ENCODE data around the gene SLC5A6.

The SLC5A6 gene

DNA sequence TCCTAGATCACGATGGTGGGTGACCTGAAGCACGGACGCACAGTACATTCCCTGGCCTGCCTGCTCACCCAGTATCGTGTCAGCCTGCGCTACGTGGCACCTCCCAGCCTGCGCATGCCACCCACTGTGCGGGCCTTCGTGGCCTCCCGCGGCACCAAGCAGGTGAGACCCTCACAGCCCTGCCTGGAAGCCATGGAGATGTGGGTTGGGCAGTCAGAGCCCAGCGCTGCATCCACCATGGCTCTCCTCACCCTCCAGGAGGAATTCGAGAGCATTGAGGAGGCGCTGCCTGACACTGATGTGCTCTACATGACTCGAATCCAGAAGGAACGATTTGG, 30.5 kb upstream of the SLC5A6 start:
- Histone ChIP-seq H3K9me3 (ENCODE audit: low read depth, low read length) (no peaks in the 10 kb centered on the region), H3K27ac (no peak overlapping the region), H3K9ac (ENCODE audit: insufficient read length) (no peak overlapping the region), H3K4me3 (no peak overlapping the region), H3K36me3 (ENCODE audit: insufficient read depth, low read length) (peaks cover 74% of the 10 kb centered on the region)
- TF ChIP-seq POLR2AphosphoS5 (IDR thresholded peaks at IDR 0.05; ENCODE audit: borderline replicate concordance, low read depth, low read length) (no peak), EZH2 (IDR thresholded peaks at IDR 0.05) (no peak), FOXP2 (optimal IDR thresholded peaks at IDR 0.05; ENCODE audit: control extremely low read depth, extremely low read length, insufficient read depth) (no peak)
- DNase-seq (ENCODE audit: low read depth, low spot score): no peak

DNA sequence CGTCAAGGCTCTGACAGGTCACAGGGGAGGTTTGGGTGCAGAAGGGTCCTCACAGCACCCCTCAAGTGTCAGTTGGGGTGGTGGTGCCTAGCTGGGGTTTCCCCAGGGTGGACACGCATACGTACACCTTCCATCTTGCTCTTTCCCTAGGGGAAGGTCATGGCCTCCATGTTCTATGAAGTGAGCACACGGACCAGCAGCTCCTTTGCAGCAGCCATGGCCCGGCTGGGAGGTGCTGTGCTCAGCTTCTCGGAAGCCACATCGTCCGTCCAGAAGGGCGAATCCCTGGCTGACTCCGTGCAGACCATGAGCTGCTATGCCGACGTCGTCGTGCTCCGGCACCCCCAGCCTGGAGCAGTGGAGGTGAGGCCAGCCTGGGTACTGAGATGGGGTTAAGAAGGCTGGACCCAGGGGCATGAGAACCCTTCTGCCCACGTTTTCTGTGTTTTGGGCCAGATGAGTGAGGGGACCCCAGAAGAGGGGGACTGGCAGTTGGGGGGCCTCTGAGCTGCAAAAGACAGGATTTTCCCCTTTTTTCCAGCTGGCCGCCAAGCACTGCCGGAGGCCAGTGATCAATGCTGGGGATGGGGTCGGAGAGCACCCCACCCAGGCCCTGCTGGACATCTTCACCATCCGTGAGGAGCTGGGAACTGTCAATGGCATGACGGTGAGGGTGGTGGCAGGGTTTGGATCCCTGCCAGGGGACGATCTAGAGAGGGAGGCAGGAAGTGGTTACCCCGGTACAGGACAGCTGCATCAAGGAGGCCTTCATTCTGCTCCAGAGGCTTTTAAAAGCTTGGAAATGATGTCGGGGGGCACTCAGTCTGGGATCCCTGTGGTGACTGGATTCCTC, 29.9 kb upstream of the SLC5A6 start:
- Histone ChIP-seq H3K27ac (no peak overlapping the region), H3K4me3 (no peak overlapping the region), H3K36me3 (ENCODE audit: insufficient read depth, low read length) (peaks cover 80% of the 10 kb centered on the region), H3K9me3 (ENCODE audit: low read depth, low read length) (no peaks in the 10 kb centered on the region), H3K9ac (ENCODE audit: insufficient read length) (no peak overlapping the region)
- TF ChIP-seq FOXP2 (optimal IDR thresholded peaks at IDR 0.05; ENCODE audit: control extremely low read depth, extremely low read length, insufficient read depth) (no peak), POLR2AphosphoS5 (IDR thresholded peaks at IDR 0.05; ENCODE audit: borderline replicate concordance, low read depth, low read length) (0 out of 2 replicates have a peak, but pooled peaks have one; percentile 2)
- no peak for DNase-seq (ENCODE audit: low read depth, low spot score)

DNA sequence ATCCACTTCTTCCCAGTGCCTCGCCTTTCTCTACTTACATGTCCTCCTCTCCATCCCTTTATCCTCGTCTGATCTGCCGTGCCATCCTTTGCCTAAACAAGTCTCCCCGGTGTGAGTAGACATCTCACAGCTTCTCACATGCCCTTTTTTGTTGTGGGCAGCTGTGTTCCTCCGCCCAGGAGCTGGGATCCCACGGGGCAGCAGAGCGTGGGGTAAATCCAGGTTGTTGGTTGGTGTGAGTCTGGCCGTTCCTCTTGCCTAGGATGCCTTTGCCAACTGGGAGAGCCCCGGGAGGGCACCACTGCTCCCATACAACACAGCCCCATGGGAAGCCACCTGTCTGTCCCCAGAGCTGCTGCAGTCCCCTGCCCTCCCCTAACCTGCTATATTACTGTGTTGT, 28.3 kb upstream of the SLC5A6 start:
- TF ChIP-seq POLR2AphosphoS5 (IDR thresholded peaks at IDR 0.05; ENCODE audit: borderline replicate concordance, low read depth, low read length): no peak
- Histone ChIP-seq H3K4me3 (no peak overlapping the region), H3K9ac (ENCODE audit: insufficient read length) (no peak overlapping the region), H3K27ac (no peak overlapping the region), H3K36me3 (ENCODE audit: insufficient read depth, low read length) (peaks cover 96% of the 10 kb centered on the region), H3K9me3 (ENCODE audit: low read depth, low read length) (no peaks in the 10 kb centered on the region)
- no peak for DNase-seq (ENCODE audit: low read depth, low spot score)

DNA sequence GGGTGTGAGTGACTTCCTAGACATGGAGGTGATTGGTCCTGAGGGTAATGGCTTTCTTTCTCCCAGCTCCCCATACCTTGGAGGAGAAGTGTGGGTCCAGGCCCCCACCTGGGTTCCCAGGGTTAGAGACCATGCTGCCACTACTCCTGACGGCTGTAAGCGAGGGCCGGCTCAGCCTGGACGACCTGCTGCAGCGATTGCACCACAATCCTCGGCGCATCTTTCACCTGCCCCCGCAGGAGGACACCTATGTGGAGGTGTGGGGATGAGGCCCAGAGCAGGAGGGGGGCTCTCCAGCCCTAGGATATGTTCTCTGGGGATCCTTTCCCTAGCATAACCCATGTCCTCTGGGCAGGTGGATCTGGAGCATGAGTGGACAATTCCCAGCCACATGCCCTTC, 26.9 kb upstream of the SLC5A6 start:
- Histone ChIP-seq H3K9ac (ENCODE audit: insufficient read length) (no peak overlapping the region), H3K4me3 (no peak overlapping the region), H3K36me3 (ENCODE audit: insufficient read depth, low read length) (peaks cover 100% of the 10 kb centered on the region), H3K27ac (no peak overlapping the region), H3K9me3 (ENCODE audit: low read depth, low read length) (no peaks in the 10 kb centered on the region)
- no peak for DNase-seq (ENCODE audit: low read depth, low spot score)
- TF ChIP-seq FOXP2 (optimal IDR thresholded peaks at IDR 0.05; ENCODE audit: control extremely low read depth, extremely low read length, insufficient read depth): no peak
- no peak for TF ChIP-seq POLR2AphosphoS5 (IDR thresholded peaks at IDR 0.05; ENCODE audit: borderline replicate concordance, low read depth, low read length)
- TF ChIP-seq EZH2 (IDR thresholded peaks at IDR 0.05): no peak

DNA sequence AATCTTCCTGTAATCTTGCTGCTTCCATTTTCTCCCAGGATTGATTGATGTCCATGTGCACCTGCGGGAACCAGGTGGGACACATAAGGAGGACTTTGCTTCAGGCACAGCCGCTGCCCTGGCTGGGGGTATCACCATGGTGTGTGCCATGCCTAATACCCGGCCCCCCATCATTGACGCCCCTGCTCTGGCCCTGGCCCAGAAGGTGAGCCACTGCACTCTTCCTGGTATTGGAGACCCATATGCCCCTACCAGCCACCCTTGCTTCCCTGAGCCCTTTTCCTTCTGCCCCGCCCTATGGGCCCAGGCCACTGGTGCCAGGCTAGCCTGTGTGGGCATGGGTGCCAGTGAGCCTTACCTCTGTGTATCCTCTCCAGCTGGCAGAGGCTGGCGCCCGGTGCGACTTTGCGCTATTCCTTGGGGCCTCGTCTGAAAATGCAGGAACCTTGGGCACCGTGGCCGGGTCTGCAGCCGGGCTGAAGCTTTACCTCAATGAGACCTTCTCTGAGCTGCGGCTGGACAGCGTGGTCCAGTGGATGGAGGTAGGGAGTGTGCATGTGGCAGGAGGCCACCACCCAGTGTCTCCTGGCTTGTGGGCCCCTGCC, 25.4 kb upstream of the SLC5A6 start:
- H3K9ac ChIP-seq (ENCODE audit: insufficient read length): no peak overlapping the region
- no peak overlapping the region for H3K4me3 ChIP-seq
- peaks cover 100% of the 10 kb centered on the region for H3K36me3 ChIP-seq (ENCODE audit: insufficient read depth, low read length)
- H3K27ac ChIP-seq: no peak overlapping the region
- H3K9me3 ChIP-seq (ENCODE audit: low read depth, low read length): no peaks in the 10 kb centered on the region
- TF ChIP-seq FOXP2 (optimal IDR thresholded peaks at IDR 0.05; ENCODE audit: control extremely low read depth, extremely low read length, insufficient read depth) (no peak), POLR2AphosphoS5 (IDR thresholded peaks at IDR 0.05; ENCODE audit: borderline replicate concordance, low read depth, low read length) (no peak), EZH2 (IDR thresholded peaks at IDR 0.05) (no peak)
- no peak for DNase-seq (ENCODE audit: low read depth, low spot score)

DNA sequence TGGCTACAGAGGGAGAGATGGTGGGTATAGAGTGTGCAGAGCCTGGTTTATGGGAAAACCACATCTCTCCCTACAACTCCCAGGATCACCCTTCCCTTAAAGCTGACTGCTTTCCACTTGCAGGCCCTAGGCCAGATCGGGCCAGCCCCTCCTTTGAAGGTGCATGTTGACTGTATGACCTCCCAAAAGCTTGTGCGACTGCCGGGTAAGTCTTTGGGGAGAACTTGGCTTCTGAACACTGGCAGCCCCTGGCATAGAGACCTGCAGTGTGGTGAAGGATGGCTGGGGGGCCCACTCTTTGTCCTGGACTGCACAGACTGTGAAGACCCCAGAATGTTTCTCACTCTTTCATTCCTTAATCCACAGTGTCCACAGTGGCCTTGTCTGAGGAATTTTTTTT, 24.6 kb upstream of the SLC5A6 start:
- Histone ChIP-seq H3K36me3 (ENCODE audit: insufficient read depth, low read length) (peaks cover 100% of the 10 kb centered on the region), H3K9me3 (ENCODE audit: low read depth, low read length) (no peaks in the 10 kb centered on the region), H3K9ac (ENCODE audit: insufficient read length) (no peak overlapping the region), H3K4me3 (no peak overlapping the region), H3K27ac (no peak overlapping the region)
- TF ChIP-seq FOXP2 (optimal IDR thresholded peaks at IDR 0.05; ENCODE audit: control extremely low read depth, extremely low read length, insufficient read depth): no peak
- DNase-seq (ENCODE audit: low read depth, low spot score): no peak

DNA sequence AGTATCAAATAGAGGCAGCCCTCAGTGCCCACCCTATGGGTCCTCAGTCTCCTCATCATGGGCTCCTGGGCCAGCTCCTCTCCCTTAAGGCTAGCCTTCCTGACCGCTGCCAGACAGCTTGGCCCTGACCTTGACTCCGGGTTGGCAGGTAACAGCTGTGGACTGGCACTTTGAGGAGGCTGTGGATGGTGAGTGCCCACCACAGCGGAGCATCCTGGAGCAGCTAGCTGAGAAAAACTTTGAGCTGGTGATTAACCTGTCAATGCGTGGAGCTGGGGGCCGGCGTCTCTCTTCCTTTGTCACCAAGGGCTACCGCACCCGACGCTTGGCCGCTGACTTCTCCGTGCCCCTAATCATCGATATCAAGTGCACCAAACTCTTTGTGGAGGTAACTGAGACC, 24.1 kb upstream of the SLC5A6 start:
- DNase-seq (ENCODE audit: low read depth, low spot score): no peak
- H3K36me3 ChIP-seq (ENCODE audit: insufficient read depth, low read length): peaks cover 100% of the 10 kb centered on the region
- TF ChIP-seq FOXP2 (optimal IDR thresholded peaks at IDR 0.05; ENCODE audit: control extremely low read depth, extremely low read length, insufficient read depth) (no peak), EZH2 (IDR thresholded peaks at IDR 0.05) (no peak), POLR2AphosphoS5 (IDR thresholded peaks at IDR 0.05; ENCODE audit: borderline replicate concordance, low read depth, low read length) (no peak; the same call in 1 of the 2 replicates)

DNA sequence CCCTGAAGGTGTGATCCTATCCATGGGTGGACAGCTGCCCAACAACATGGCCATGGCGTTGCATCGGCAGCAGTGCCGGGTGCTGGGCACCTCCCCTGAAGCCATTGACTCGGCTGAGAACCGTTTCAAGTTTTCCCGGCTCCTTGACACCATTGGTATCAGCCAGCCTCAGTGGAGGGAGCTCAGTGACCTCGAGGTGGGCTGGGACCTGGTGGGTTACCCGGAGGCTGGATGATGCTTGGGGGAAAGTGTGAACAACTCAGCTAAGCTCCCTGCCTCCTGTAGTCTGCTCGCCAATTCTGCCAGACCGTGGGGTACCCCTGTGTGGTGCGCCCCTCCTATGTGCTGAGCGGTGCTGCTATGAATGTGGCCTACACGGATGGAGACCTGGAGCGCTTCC, 21.3 kb upstream of the SLC5A6 start:
- TF ChIP-seq FOXP2 (optimal IDR thresholded peaks at IDR 0.05; ENCODE audit: control extremely low read depth, extremely low read length, insufficient read depth) (no peak), POLR2AphosphoS5 (IDR thresholded peaks at IDR 0.05; ENCODE audit: borderline replicate concordance, low read depth, low read length) (no peak), EZH2 (IDR thresholded peaks at IDR 0.05) (no peak)
- peaks cover 98% of the 10 kb centered on the region for H3K36me3 ChIP-seq (ENCODE audit: insufficient read depth, low read length)
- no peak overlapping the region for H3K4me3 ChIP-seq
- no peak overlapping the region for H3K9ac ChIP-seq (ENCODE audit: insufficient read length)
- H3K27ac ChIP-seq: no peak overlapping the region
- DNase-seq (ENCODE audit: low read depth, low spot score): no peak
- no peaks in the 10 kb centered on the region for H3K9me3 ChIP-seq (ENCODE audit: low read depth, low read length)

More for the DNA sequence above, 24.1 kb upstream of the SLC5A6 start:
- no peaks in the 10 kb centered on the region for H3K9me3 ChIP-seq (ENCODE audit: low read depth, low read length)
- no peak overlapping the region for H3K4me3 ChIP-seq
- no peak overlapping the region for H3K9ac ChIP-seq (ENCODE audit: insufficient read length)
- H3K27ac ChIP-seq: no peak overlapping the region

DNA sequence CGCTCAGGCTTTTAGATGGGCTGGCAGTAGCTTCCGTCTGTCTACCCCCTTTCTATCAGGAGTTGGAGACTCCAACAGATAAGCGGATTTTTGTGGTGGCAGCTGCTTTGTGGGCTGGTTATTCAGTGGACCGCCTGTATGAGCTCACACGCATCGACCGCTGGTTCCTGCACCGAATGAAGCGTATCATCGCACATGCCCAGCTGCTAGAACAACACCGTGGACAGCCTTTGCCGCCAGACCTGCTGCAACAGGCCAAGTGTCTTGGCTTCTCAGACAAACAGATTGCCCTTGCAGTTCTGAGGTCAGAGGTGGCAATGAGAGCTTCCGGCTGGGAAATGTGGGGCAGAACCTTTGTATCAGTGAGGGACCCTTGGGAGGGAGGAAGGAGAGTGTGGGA, 19.9 kb upstream of the SLC5A6 start:
- H3K9me3 ChIP-seq (ENCODE audit: low read depth, low read length): no peaks in the 10 kb centered on the region
- DNase-seq (ENCODE audit: low read depth, low spot score): no peak
- H3K27ac ChIP-seq: no peak overlapping the region
- no peak for TF ChIP-seq EZH2 (IDR thresholded peaks at IDR 0.05)
- no peak for TF ChIP-seq FOXP2 (optimal IDR thresholded peaks at IDR 0.05; ENCODE audit: control extremely low read depth, extremely low read length, insufficient read depth)
- TF ChIP-seq POLR2AphosphoS5 (IDR thresholded peaks at IDR 0.05; ENCODE audit: borderline replicate concordance, low read depth, low read length): no peak
- H3K36me3 ChIP-seq (ENCODE audit: insufficient read depth, low read length): peaks cover 98% of the 10 kb centered on the region
- no peak overlapping the region for H3K4me3 ChIP-seq
- H3K9ac ChIP-seq (ENCODE audit: insufficient read length): no peak overlapping the region

Data from SK-N-MC (cell line).